ENCODE data around the gene BRIP1.

DNA sequence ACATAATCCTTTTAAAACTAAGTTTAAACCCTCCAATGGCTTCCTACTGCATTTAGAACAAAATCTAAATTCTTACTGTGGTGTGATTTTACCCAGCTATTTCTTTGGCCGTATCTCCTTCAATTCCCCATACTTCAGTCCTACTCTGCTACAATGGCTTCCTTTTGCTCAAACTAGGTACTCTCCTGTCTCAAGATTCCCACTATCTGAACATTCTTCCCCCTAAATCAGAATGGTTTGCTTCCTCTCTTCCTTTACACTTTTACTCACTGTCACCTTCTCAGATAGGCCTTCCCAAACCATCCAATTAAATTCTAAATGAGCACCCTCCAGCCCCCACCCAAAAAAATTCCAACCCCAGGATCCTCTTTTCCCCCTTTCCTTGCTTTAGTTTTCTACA is 109.2 kb downstream of the BRIP1 start:
- TF ChIP-seq, protein P1, sequence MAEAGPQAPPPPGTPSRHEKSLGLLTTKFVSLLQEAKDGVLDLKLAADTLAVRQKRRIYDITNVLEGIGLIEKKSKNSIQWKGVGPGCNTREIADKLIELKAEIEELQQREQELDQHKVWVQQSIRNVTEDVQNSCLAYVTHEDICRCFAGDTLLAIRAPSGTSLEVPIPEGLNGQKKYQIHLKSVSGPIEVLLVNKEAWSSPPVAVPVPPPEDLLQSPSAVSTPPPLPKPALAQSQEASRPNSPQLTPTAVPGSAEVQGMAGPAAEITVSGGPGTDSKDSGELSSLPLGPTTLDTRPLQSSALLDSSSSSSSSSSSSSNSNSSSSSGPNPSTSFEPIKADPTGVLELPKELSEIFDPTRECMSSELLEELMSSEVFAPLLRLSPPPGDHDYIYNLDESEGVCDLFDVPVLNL (IDR thresholded peaks at IDR 0.05; ENCODE audit: low read depth, low read length): no peak
- TF ChIP-seq, protein P2, sequence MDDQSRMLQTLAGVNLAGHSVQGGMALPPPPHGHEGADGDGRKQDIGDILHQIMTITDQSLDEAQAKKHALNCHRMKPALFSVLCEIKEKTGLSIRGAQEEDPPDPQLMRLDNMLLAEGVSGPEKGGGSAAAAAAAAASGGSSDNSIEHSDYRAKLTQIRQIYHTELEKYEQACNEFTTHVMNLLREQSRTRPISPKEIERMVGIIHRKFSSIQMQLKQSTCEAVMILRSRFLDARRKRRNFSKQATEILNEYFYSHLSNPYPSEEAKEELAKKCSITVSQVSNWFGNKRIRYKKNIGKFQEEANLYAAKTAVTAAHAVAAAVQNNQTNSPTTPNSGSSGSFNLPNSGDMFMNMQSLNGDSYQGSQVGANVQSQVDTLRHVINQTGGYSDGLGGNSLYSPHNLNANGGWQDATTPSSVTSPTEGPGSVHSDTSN (IDR thresholded peaks at IDR 0.05; ENCODE audit: insufficient replicate concordance, low read depth, low read length): no peak
- TF ChIP-seq NR2C2 (IDR thresholded peaks at IDR 0.05; ENCODE audit: borderline replicate concordance, control insufficient read depth, insufficient read length, low read depth): no peak
- TF ChIP-seq SPI1 (IDR thresholded peaks at IDR 0.05; ENCODE audit: borderline replicate concordance, insufficient read depth, low read depth, low read length): no peak
- TF ChIP-seq, protein P3, sequence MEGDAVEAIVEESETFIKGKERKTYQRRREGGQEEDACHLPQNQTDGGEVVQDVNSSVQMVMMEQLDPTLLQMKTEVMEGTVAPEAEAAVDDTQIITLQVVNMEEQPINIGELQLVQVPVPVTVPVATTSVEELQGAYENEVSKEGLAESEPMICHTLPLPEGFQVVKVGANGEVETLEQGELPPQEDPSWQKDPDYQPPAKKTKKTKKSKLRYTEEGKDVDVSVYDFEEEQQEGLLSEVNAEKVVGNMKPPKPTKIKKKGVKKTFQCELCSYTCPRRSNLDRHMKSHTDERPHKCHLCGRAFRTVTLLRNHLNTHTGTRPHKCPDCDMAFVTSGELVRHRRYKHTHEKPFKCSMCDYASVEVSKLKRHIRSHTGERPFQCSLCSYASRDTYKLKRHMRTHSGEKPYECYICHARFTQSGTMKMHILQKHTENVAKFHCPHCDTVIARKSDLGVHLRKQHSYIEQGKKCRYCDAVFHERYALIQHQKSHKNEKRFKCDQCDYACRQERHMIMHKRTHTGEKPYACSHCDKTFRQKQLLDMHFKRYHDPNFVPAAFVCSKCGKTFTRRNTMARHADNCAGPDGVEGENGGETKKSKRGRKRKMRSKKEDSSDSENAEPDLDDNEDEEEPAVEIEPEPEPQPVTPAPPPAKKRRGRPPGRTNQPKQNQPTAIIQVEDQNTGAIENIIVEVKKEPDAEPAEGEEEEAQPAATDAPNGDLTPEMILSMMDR (IDR thresholded peaks at IDR 0.05 in 2 of 3, conservative IDR thresholded peaks at IDR 0.05 in 1 of 3; ENCODE audit: control insufficient read depth in 2 of 3, extremely low read depth in 1 of 3, insufficient read depth in 1 of 3, low read depth in 3 of 3, low read length in 3 of 3): no peak
- TF ChIP-seq NFYA (IDR thresholded peaks at IDR 0.05; ENCODE audit: borderline replicate concordance, low read depth, low read length): no peak
- TF ChIP-seq POLR2AphosphoS5 (IDR thresholded peaks at IDR 0.05; ENCODE audit: low read length): no peak
- TF ChIP-seq POLR2A (IDR thresholded peaks at IDR 0.05; ENCODE audit: low read depth, low read length): no peak
